MM.1S (cell line): ENCODE measurements around the gene ABCC1.

ENCODE experiments used
- EZH2phosphoT487 ChIP-seq: fragments of 300-600 bp; sonication (generic); IDR thresholded peaks from 2 replicates; pipeline ENCODE4 v1.6.1; 2018; ENCODE audit warnings: antibody characterized with exemption, low read length
- TF ChIP-seq, protein P1 (sequence below): fragments of 300-600 bp; sonication (generic); IDR thresholded peaks from 2 replicates; pipeline ENCODE4 v1.5.1; 2016; ENCODE audit warnings: antibody characterized with exemption, low read length, mixed read lengths

DNA sequence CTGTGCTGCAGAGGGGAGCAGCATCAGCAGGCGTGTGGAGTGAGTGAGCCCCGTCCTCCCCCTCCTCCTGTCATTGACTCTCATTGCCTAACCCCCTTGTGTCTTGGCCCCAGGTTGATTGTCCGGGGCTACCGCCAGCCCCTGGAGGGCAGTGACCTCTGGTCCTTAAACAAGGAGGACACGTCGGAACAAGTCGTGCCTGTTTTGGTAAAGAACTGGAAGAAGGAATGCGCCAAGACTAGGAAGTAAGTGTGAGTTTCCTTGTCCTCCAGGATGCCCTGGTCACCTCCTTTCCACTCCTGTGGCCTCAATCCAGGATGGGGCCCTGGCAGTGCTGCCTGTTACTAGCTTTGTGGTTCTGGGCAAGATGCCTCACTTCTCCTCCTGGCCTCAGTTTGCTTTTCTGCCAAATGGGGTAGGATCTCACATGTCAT lies 87.0 kb downstream of the ABCC1 start:
- TF ChIP-seq, protein P1, sequence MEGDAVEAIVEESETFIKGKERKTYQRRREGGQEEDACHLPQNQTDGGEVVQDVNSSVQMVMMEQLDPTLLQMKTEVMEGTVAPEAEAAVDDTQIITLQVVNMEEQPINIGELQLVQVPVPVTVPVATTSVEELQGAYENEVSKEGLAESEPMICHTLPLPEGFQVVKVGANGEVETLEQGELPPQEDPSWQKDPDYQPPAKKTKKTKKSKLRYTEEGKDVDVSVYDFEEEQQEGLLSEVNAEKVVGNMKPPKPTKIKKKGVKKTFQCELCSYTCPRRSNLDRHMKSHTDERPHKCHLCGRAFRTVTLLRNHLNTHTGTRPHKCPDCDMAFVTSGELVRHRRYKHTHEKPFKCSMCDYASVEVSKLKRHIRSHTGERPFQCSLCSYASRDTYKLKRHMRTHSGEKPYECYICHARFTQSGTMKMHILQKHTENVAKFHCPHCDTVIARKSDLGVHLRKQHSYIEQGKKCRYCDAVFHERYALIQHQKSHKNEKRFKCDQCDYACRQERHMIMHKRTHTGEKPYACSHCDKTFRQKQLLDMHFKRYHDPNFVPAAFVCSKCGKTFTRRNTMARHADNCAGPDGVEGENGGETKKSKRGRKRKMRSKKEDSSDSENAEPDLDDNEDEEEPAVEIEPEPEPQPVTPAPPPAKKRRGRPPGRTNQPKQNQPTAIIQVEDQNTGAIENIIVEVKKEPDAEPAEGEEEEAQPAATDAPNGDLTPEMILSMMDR: no peak
- no peak for TF ChIP-seq EZH2phosphoT487
